ENCODE measurements around the gene MOV10L1.

The MOV10L1 gene

GRCh38 chr22:50150161-50151129, 60.6 kb downstream of the MOV10L1 start:
- no peak overlapping the region for H3K4me3 ChIP-seq (ENCODE audit: low read length)
- TF ChIP-seq CTCF (IDR thresholded peaks at IDR 0.05; ENCODE audit: insufficient read depth, low read depth, low read length, missing control alignments) = no peak
- peak; percentile 22 for DNase-seq (ENCODE audit: low read depth)

GRCh38 chr22:50151571-50152537, 62.0 kb downstream of the MOV10L1 start:
- no peak overlapping the region for H3K4me3 ChIP-seq (ENCODE audit: low read length)
- TF ChIP-seq CTCF (IDR thresholded peaks at IDR 0.05; ENCODE audit: insufficient read depth, low read depth, low read length, missing control alignments) = no peak
- DNase-seq (ENCODE audit: low read depth) = no peak

GRCh38 chr22:50153056-50153755, 63.4 kb downstream of the MOV10L1 start:
- TF ChIP-seq CTCF (IDR thresholded peaks at IDR 0.05; ENCODE audit: insufficient read depth, low read depth, low read length, missing control alignments) = no peak
- no peak for DNase-seq (ENCODE audit: low read depth)
- H3K4me3 ChIP-seq (ENCODE audit: low read length) = no peak overlapping the region

- DNase-seq (ENCODE audit: low read depth) = no peak
- H3K4me3 ChIP-seq (ENCODE audit: low read length) = no peak overlapping the region
- no peak for TF ChIP-seq CTCF (IDR thresholded peaks at IDR 0.05; ENCODE audit: insufficient read depth, low read depth, low read length, missing control alignments)
Measured at GRCh38 chr22:50153756-50154140, 63.9 kb downstream of the MOV10L1 start.

GRCh38 chr22:50157709-50158375, 68.0 kb downstream of the MOV10L1 start:
- no peak overlapping the region for H3K4me3 ChIP-seq (ENCODE audit: low read length)
- DNase-seq (ENCODE audit: low read depth) = peak; percentile 79
- no peak for TF ChIP-seq CTCF (IDR thresholded peaks at IDR 0.05; ENCODE audit: insufficient read depth, low read depth, low read length, missing control alignments)

- TF ChIP-seq CTCF (IDR thresholded peaks at IDR 0.05; ENCODE audit: insufficient read depth, low read depth, low read length, missing control alignments) = no peak
- no peak for DNase-seq (ENCODE audit: low read depth)
- no peak overlapping the region for H3K4me3 ChIP-seq (ENCODE audit: low read length)
Measured at GRCh38 chr22:50160947-50161346, 71.1 kb downstream of the MOV10L1 start.
